Central memory CD4-positive, alpha-beta T cell (primary cell): ENCODE data around the gene SPON2.
"Not testable (repeated sequence)": the region's sequence is repeated elsewhere in the genome, so short reads cannot be mapped to it uniquely, and the experiment has no call there.

Experiments
- DNase-seq: peaks from one replicate; pipeline ENCODE4 v3.0.0; 2022

The SPON2 gene

GRCh38 chr4:1139860-1140259, 32.5 kb downstream of the SPON2 start:
- no peak for DNase-seq

DNA sequence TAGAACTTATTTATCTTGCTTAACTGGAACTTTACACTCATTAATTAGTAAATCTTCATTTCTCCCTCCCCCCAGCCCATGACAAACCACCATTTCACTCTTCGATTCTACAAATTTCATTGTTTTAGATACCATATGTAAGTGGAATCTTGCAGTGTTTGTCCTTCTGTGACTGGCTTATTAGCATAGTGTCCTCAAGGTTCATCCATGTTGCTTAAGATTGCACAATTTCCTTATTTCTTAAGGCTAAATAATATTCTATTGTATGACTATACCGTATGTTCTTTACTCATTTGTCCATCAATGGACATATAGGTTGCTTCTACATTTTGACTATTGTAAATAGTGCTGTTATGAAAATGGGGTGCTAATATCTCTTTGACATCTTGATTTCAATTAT, 34.5 kb downstream of the SPON2 start:
- DNase-seq: no peak

DNA sequence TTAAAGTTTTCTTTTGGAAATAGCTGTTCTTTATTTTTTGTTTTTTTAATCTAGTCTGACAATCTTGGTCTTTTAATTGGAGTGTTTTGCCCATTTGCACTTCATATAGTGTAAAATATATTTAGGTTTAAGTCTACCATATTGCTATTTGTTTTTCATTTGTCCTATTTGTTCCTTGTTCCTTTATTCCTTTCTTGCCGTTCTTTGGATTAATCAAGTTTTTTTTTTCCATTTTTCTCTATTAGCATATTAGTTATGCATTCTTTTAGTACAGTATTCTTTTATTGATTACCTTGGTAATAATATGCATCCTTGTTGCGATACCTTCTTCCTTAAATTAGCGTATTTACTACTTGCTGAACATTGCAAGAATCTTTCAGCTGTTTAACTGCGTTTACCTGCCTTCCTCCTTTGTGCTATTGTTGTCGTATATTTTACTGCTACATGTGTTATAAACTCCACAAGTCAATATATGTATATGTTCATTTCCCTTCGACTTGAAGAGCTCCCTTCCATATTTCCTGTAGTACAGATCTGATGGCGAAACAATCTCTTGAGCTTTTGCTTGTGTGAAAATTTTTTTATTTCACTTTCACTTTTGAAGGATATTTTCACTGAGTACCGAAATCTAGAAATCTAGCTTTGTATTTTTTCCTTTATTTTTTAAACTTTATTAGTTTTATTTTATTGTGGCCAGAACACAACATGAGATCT, 35.2 kb downstream of the SPON2 start:
- DNase-seq: no peak

GRCh38 chr4:1136048-1136447, 36.3 kb downstream of the SPON2 start:
- no peak for DNase-seq

- DNase-seq: no peak
Measured at GRCh38 chr4:1133033-1133432, 39.4 kb downstream of the SPON2 start.

DNA sequence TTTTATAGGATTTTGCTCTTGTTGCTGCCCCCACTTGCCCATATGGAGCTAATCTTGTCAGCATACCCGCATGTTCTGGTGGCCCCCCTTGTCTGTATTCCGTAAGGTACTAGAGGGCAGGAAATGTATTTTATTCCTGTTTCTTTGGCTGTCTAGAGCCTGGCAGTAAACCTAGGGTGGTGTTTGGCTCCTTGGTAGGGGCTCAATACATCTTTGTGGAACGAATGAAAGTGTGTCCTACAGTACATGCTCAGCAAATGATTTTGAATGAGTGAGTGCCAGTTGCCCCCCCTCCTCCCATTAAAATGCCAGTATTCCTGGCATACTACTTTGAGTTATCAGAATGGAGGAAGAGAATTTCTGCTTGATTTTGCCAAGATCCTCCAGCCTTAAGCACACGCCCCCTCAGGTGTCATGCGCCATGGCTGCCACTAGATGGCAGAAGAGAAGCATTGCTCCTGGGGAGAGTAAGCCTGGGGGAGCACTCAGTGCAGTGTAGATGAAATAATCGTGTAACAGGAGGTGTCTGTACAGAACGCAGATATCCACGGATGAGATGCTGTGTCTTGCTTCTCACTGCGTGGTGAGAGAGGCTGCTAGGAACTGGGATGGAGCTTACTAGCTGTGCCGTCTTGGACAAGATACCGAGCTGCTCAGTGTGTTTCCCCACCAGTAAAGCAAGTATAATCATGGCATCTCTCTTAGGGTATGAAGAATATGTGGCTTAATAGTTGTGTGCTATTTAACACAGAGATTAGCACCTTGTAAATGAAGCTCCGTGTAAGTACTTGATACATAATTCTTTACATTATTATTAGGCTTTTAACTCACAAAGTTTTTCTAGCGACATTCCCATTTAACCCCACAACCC, 41.8 kb downstream of the SPON2 start:
- peak; percentile 68 for DNase-seq

GRCh38 chr4:1126506-1126905, 45.9 kb downstream of the SPON2 start:
- DNase-seq: no peak

GRCh38 chr4:1125466-1125865, 46.9 kb downstream of the SPON2 start:
- DNase-seq: not testable (repeated sequence)

DNA sequence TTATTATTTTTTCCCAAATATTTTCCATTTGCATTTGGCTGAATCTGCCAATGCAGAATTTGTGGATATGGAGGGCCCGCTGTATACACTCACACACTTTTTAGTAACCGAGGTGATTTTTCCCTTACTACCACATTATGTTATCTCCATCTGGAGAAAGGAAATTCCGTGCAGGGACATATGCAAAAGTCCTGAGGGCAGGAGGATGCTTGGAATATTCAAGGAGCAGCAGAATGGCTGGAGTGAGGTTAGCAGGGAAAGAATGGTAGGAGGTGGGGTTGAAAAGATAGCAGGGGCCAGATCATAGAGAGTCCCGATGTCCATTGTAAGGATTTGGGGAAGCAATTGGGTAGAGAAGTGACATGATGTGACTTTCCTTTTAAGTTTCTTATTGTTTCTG, 47.6 kb downstream of the SPON2 start:
- DNase-seq: no peak

DNA sequence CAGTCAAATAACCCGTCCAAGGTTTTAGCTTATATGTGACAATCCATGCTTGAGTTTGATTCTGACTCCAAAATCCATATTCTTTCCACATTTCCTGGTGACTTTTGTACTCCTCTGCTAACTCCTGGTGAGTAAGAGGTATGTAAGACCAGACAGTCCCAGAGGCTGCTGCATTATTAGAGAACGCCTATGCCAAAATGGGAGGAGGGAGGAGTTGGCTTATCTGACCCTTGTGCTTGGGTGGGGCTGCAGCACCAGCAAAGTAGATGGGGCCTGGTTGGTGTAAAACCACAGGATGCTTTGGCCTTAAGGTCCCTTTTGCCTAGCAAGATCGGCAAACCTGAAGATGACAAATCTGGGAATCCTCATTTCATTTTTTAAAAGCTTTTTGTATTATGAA, 49.9 kb downstream of the SPON2 start:
- DNase-seq: no peak
